GM10847 (cell line): ENCODE data around the gene DIPK1C.

Experiments used
- POLR2A ChIP-seq: IDR thresholded peaks from 2 replicates; pipeline ENCODE4 v1.6.1; 2011; ENCODE audit not compliant: insufficient read length; ENCODE audit errors: extremely low read depth

Gene DIPK1C

DNA sequence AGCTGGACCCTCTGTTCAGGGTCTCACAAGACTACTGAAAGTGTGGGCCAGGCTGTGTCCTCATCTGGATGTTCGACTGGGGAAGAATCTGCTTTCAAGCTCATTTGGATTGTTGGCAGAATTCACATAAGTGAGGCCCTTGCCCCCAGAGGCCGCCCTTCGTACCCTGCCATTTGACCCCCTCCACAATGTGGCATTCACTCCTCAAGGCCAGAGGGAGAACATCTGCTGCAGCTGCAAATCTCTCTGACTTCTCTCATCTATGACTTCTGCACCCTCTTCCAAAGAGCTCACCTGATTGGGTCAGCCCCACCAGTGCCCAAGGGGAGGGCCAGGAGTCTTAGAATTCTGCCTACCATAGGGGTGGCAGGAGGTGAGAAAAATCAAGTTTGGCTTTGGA, 35.2 kb upstream of the DIPK1C start:
- no peak for TF ChIP-seq POLR2A

DNA sequence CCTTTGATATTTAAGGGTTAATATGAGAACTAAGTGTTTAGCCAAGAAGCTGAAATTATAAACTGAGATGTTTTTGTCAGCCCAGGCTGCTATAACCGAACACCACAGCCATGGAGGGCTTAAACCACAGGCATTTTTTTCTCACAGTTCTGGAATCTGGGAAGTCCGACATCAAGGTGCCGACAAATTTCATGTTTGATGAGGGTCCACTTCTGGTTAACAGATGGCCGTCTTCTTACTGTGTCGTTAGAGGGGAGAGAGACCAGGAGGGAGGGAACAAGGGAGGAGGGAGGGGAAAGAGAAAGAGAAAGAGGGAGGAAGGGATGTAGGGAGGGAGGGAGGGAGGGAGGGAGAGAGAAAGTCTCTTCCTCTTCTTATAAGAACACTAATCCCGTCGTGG, 32.6 kb upstream of the DIPK1C start:
- TF ChIP-seq POLR2A, result no peak

DNA sequence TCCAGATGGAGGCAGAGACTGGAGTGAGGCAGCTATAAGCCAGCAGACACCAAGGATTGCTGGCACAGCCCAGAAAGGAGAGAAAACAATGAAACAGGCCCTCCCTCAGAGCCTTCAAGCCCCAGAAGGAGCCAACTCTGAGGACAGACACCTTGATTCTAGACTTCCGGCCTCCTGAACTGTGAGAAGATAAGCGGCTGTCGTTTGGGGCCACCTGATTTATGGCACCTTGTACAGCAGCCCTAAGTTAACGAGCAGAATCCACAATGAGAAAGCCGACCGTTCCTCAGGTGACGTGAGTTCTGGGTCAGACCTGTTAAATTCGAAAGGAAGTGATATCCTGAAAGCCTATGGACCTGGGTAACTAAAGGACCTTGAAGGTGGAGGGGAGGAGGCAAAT, 31.8 kb upstream of the DIPK1C start:
- no peak for TF ChIP-seq POLR2A

DNA sequence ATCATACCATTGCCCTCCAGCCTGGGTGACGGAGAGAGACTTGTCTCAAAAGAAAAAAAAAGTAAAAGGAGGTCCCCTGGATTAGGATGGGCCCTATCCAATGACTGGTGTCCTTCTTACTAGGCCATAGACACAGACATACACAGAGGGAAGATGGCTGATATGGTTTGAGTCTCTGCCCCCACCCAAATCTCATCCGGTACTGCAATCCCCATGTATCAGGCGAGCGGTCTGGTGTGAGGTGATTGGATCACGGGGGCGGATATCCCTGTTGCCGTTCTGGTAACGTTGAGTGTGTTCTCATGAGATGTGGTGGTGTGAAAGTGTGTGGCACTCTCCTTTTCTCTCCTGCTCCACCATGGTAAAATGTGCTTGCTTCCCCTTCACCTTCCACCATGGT, 31.2 kb upstream of the DIPK1C start:
- no peak for TF ChIP-seq POLR2A

DNA sequence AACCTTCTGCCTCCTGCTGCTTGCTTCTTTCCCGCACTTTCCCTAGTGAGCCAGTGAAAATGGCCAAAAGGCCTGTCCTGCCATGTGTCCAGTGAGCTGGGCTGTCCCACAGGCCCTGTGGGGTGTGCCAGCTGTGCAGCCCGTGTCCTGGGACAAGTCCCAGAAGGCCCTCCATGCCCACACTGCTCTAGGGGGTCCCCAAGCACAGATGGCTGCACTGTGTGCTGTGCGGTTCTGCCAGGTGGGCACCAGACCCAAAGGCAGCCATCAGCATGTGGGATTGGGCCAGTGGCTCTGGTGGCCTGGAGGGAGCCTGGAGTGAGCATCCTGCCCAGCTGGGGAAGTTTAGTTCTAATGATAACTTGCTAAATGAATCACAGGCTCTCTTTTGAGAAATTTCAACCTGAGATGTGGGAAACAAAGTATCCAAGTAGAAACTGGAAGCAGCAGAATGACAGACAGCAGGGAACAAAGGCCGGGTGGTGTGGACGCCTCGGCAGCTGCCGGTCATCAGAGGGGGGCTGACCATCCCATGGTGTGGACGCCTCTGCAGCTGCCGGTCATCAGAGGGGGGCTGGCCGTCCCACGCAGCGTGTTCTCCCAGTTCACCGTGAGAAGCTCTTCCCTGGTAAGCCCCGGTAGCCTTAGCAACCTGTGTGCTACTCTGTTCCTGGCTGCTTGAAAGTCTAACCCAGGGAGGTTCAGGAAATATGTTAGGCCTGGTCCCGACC, 29.2 kb upstream of the DIPK1C start:
- TF ChIP-seq POLR2A, result no peak

DNA sequence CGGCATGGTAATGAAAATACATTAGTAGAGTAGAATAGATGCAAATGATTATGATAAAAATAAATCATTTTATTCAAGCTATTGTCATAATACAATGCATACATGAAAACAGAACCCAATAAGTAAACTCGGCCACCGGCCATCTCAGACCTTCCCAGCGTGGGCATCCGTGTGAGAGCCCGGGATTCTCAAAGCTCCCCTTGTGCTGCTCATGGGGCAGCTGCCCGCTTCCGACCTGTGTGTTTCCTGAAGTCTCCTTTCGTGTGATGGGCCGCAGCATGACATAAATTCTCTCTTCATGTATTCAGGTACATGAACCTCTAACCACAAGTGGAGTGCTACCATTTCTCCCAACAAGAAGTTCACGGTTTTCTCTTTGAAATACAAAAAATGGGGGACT, 25.6 kb upstream of the DIPK1C start:
- TF ChIP-seq POLR2A, result no peak

DNA sequence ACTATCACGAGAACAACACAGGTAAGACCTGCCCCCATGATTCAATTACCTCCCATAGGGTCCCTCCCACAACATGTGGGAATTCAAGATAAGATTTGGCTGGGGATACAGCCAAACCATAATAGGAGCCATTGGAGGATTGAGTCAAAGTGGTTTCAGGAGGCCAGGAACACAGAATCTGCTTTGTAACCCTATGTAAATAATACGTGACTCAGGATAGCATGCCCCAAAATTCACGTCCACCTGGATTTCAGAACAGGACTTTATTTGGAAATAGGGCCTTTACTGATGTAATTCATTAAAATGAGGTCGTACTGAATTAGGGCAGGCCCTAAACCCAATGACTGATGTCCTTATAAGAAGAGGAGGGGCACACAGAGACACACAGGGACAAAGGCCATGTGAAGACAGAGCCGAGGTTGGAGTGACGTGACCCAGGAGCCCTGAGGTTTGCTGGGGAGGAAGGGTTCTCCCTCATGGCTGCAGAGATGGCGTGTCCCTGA, 23.1 kb upstream of the DIPK1C start:
- TF ChIP-seq POLR2A, result no peak

DNA sequence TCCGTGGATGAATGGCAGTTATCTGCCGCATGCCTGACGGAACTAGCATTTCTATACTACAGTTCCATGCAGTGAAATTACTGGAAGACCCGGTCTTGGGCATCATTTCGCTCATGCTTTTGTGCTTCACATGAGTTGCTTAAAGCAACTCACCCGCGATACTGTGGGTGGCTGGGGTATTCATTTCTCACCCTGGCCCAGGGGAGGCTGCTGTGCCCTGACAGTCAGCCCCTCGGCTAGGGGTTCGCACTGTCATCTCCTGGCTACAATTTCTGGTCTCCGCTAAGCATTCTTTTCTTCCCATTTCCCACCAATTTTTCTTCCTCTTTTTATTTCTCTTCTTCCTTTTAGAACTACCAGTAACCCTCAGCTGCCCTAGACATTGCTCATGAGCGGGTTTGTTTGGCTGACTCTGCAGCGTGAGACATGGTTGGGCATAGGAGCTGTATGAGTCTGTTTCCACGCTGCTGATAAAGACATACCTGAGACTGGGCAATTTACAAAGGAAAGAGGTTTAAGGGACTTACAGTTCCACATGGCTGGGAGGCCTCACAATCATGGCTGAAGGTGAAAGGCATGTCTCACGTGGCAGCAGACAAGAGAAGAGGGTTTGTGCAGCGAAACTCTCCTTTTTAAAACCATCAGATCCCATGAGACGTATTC, 22.5 kb upstream of the DIPK1C start:
- TF ChIP-seq POLR2A, result no peak

DNA sequence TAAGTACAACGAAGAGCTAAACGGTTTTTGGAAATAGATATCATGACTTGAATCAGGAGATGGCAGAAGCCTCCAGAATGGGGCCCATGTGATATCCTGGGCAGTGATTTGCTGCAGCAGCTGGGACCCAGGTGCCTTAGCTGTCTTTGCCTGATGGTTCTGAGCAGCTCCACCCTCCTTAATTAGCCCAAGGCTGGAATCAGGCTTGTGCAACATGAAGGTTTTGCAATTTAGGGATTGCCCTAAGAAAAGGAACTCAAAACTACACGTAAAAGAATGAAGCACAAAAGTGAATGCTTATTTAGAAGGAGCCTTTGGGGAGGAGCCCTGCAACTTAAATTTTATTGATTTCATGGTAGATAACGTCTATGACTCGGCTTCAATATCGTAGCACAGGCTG, 21.8 kb upstream of the DIPK1C start:
- no peak for TF ChIP-seq POLR2A

DNA sequence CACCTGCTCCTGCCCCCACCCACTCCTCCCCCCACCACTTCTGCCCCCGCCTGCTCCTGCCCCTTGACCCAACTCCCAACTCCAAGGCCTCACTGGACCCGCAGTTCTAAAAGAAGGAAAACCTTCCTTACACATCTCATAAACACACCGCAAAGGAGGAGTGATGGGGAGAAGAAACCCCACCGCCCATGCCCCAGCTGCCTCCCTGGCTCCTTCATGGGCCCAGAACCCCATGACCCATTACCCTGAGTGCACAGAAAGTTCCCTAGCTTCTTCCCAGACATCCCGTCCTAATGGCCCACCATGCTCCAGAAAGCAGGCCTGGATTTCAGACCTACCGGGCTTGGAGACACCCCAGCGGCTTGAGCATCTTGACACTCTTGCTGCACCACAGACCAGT, 21.2 kb upstream of the DIPK1C start:
- no peak for TF ChIP-seq POLR2A

DNA sequence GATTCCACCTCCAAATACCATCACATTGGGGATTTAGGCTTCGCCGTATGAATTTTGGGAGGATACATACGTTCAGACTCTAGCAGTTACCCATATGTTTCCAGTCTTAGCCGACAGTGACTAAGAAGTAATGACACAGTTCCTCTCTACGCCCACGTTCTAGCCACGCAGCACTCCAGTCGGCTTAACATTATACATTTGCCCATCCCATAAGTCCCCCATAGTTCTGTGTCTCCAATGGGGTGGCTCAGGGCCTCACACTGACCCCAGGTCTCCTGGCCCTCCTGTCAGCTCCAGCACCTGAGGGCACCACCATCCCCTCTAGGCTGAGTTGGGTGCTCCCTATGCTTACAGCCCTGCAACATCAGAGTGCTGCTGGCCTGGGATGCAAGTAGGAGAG, 20.7 kb upstream of the DIPK1C start:
- no peak for TF ChIP-seq POLR2A

DNA sequence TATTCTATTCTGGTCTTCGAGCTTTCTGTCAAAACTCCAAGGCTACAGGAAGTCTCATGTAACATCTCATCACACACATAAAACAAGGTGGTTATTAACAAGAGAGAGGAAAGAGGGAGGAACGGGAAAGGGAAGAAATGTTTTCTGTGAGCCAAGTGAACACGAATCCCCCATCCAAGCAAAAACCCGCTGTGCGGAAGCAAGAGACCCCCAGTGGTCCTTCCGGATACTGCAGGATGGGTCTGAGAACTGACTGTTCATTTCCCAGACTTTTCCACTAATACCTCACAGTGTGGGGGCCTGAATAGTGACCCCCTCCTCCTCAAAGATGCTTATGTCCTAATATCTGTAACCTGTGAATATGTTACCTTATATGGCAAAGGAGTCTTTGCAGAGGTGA, 19.0 kb upstream of the DIPK1C start:
- TF ChIP-seq POLR2A, result no peak

DNA sequence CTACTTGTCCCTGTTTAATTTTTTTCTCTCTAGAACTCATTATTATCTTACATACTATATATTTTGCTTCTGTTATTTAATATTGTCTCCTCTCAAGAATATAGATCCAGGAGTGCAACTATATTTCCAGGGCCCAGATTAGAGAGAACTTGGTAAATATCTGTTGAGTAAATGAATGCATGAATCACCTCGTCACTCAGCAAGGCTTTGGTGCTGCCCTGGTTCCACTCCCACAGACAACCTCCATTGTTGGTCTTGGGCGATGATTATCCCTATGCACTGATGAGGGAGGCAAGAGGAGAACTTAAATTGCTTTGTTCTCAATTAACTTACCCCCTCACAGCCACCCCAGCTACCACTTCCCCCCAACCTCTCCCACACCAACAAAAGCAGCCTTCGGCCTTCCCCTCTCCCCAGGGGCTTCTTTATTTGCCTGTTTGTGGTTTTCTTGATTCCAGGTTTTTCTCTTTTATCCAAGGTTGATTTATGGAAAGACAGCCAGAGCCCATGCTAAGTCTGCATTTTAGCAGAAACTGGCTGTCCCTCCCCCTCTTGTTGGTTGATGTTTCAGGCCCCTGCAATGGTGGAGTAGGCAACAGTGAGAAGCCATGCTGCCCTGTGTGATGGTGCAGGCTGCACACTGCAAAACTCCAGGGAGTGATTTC, 17.0 kb upstream of the DIPK1C start:
- TF ChIP-seq POLR2A, result no peak

DNA sequence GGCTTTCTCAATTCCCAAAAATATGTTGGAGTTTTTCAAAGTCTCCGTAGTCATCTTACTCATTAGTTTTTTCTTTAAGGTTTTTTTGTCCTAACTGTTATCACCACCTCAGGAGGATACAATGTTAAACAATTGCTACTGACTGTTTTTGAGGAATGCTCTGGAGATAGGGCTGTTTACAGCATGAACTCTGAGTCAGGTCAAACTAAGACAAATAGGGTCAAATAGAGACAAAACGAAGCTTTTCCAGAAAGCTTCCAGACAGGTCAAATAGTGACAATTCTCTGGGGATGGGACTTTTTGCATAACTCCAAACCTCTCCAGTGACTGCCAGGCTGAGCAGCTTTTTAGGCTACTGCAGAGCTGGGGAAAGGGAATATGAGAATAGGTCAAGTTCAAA, 15.2 kb upstream of the DIPK1C start:
- TF ChIP-seq POLR2A, result no peak

DNA sequence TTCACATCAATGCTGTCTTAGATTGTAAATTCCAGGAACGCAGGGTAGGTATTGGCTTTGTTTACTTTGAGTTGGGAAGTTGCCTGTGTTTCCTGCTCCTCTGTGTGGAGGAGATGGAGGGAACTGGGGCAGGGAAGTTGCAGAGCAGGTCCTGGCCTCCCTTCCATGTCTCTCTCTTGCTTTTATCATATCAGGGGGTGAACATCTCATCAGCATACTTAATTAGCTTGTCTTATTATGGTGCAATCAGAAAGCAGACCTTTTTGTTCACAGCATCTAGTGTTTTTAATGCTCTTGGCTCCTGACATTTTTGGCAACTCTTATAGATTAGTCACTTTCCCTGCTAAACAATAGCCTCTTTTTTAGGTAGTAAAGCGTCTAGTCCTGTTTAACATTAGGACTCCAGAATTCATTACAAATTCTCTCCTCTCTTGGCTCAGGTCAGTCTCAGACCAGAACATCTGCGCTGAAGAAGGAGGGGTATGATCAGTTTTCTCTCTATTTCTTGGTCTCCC, 11.5 kb upstream of the DIPK1C start:
- TF ChIP-seq POLR2A, result no peak

DNA sequence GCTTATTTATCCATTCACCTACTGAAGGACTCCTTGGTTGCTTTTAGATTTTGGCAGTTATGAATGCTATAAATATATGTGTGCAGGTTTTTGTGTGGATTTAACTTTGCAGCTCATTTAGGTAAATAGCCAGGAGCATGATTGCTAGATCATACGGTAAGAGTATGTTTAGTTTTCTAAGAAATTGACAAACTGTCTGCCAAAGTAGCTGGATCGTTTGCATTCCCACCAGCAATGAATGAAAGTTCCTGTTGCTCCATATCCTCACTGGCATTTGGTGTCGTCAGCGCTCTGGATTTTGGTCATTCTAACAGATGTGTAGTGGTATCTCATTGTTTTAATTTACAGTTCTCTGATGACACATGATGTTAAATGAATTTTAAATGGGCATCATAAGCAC, 8.7 kb upstream of the DIPK1C start:
- no peak for TF ChIP-seq POLR2A

DNA sequence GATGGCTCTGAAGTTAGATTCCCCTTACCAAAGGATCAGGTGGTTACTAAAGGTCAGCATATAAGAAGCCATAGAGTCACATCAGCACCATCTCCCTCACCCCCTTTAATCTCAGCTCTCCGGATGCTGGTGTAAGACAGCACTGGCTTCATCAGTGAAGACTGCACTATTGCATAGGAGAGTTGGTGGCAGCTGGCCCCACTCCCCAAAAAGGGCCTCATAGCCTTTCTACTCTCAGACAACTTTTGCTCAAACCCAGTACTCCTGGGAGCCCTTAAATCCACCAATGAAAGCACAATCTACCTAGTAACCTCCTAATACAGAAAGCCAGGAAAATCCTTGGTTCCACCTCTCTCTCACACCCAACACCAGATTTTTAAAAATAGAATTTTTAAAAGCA, 6.9 kb upstream of the DIPK1C start:
- TF ChIP-seq POLR2A, result no peak

DNA sequence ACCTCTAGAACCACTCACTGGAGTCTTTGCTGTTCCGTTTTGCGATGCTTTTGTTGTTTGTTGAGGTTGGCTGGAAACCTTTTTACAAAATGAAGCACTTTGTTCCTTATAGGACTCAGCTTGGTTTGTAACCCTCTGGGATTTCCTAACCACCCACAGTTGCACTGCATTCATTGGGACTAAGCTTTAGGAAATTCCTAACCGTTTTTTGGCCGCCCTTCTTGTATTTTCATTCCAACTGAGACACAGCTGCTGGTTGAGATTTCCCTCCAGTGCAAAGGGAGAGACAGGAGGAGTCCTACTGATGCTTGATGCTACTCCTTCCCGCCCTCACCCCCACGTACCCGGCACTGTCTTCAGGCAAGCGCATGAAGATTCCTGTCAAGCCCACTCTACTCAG, 6.1 kb upstream of the DIPK1C start:
- no peak for TF ChIP-seq POLR2A
